ENCODE measurements around the gene ILKAP. TPM values are rescaled to one million over a fixed set of nuclear protein-coding genes. Genes with fewer than 3 reads are reported as not detected.
A peak's percentile ranks its signal among the peaks of the same experiment; 100 is the strongest.

ILKAP gene
- total RNA-seq, 1 donor from 2014 or later = 29.5 TPM

DNA sequence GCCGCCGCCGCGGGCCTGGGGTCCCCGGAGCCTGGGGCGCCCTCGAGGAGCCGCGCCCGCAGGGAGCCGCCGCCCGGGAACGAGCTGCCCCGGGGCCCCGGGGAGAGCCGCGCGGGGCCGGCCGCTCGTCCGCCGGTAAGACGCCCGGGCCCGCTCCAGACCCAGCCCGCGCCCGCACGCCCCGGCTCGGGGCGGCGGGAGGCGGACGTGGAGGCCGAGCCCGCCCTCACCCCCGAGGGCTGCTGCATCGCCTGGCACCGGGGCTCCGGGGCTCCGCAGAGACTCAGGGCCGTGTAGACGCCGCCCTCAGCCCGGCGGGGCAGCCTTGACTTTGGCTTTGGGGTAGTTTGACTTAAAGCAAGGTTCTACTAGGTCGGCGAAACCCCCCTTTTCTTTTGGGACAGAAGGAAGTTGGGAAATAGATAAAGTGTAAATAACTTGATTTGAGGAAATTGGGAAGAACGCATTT lies 44.4 kb downstream of the ILKAP start:
- peak overlapping the region; percentile 55 for H3K4me3 ChIP-seq (ENCODE audit: low read depth, low read length)
- no peaks in the 10 kb centered on the region for H3K36me3 ChIP-seq (ENCODE audit: control insufficient read depth, insufficient read depth, low read length)
- H3K27me3 ChIP-seq (ENCODE audit: control insufficient read depth, insufficient read depth, low read length) = no peaks in the 10 kb centered on the region
- DNase-seq (ENCODE audit: low read depth) = no peak
- TF ChIP-seq CTCF (IDR thresholded peaks at IDR 0.05; ENCODE audit: insufficient read depth, low read length, poor library complexity, severe bottlenecking) = no peak

- Histone ChIP-seq H3K27me3 (ENCODE audit: control insufficient read depth, insufficient read depth, low read length) (no peaks in the 10 kb centered on the region), H3K36me3 (ENCODE audit: control insufficient read depth, insufficient read depth, low read length) (no peaks in the 10 kb centered on the region), H3K4me3 (ENCODE audit: low read depth, low read length) (peak within 1 kb of the TSS; percentile 55)
- DNase-seq (ENCODE audit: low read depth) = no peak
- peak; percentile 18 for TF ChIP-seq CTCF (IDR thresholded peaks at IDR 0.05; ENCODE audit: insufficient read depth, low read length, poor library complexity, severe bottlenecking)
Observed at GRCh38 chr2:238158509-238159070, 44.9 kb downstream of the ILKAP start, which contains the start of gene ERFE. Gene ERFE (plus strand): TSS chr2:238158970. CDS start chr2:238159008, 38 bp downstream.

DNA sequence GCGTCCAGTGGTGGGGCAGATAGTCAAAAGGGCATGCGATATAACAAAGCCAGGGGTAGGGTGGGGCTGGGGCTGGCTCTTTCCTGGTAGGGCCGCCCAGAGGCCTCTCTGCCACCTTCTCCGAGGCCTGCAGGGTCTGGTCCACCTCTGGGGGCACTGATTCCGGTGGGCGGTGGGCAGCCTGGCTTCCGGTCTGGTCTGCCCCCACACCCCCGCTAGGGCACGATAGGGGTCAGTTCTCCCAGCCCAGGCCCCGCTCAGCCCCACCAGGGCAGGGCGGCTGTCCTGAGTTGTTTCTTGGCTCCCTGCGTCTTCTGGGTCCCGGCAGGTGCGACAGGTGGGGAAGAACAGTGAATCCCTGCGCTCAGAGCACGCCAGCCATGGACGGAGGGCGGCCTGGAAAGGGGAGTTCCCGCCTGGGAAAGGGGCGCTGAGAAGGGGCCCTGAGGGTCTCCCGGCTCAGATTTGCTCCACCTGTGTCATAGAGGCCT lies 45.4 kb downstream of the ILKAP start:
- Histone ChIP-seq H3K36me3 (ENCODE audit: control insufficient read depth, insufficient read depth, low read length) (no peaks in the 10 kb centered on the region), H3K4me3 (ENCODE audit: low read depth, low read length) (no peak overlapping the region), H3K27me3 (ENCODE audit: control insufficient read depth, insufficient read depth, low read length) (no peaks in the 10 kb centered on the region)
- DNase-seq (ENCODE audit: low read depth) = no peak
- TF ChIP-seq CTCF (IDR thresholded peaks at IDR 0.05; ENCODE audit: insufficient read depth, low read length, poor library complexity, severe bottlenecking) = no peak

DNA sequence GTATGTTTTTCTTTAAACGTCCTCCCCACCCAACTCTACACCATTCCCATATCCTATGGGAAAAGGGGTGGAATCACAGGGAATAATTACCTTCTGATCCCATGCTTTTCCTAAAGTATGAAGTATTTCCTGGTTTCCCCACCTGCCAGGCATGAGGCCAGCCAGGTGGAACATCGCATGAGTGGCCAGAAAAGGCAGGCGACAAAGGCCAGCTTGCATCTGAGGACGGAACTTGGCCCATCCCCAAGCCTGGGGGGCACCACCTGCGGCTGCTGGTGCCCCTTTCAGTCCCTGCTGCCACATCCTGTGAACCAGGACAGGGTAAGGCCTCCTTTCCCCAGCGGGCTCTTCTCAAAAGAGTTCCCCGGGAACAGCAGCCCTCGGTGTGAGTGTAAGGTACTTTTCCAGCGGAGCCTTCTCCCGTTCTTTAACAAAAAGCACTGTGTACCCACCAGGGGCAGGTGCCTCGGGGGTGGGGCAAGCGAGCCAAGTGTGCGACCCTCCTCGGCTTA lies 45.9 kb downstream of the ILKAP start:
- no peak overlapping the region for H3K4me3 ChIP-seq (ENCODE audit: low read depth, low read length)
- no peaks in the 10 kb centered on the region for H3K36me3 ChIP-seq (ENCODE audit: control insufficient read depth, insufficient read depth, low read length)
- TF ChIP-seq CTCF (IDR thresholded peaks at IDR 0.05; ENCODE audit: insufficient read depth, low read length, poor library complexity, severe bottlenecking) = no peak
- no peak for DNase-seq (ENCODE audit: low read depth)
- H3K27me3 ChIP-seq (ENCODE audit: control insufficient read depth, insufficient read depth, low read length) = no peaks in the 10 kb centered on the region

DNA sequence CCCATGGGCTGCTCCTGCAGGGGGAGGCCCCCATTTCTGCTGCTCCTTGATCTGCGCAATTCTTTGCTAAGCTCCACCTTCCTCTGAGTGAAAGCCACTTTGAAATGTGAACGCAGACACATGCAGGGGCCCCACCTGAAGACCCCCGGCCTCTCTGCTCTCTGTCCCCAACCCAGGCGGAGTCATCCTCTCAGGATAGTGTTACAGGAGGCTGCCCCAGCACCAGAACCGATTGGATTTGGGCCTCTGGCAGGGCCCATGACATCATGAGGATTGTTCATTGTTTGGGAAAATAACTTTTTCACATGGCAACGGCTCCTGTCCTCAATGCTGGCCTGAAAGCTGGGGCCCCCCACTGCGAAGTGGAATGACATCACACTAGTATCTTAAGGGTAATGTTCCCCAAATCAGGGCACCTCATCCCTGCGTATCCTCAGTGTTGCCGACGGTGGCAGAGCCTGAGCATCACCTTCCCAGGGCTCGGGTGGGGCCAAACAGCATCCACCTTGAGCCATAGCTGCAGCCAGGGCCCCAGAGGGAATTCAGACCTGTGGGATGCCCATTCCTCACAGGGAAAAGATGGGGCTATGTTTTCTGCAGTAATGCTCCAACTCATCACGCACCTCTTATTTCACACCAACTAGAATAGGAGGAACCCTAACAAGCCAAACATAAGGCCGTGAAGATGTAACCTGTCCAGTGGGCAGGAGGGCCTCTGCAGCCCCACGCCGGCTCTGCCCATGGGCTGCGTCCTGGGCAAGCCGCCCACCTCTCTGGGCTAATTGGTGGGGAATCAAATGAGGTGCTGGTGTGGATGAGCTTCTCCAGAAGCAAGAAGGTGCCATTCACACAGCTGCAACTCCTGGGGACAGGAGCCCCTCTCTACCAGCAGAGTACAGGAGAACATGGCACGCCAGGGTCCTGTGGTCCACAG lies 47.5 kb downstream of the ILKAP start:
- Histone ChIP-seq H3K4me3 (ENCODE audit: low read depth, low read length) (no peak overlapping the region), H3K27me3 (ENCODE audit: control insufficient read depth, insufficient read depth, low read length) (no peaks in the 10 kb centered on the region), H3K36me3 (ENCODE audit: control insufficient read depth, insufficient read depth, low read length) (no peaks in the 10 kb centered on the region)
- DNase-seq (ENCODE audit: low read depth) = no peak
- TF ChIP-seq CTCF (IDR thresholded peaks at IDR 0.05; ENCODE audit: insufficient read depth, low read length, poor library complexity, severe bottlenecking) = no peak

Measured in kidney epithelial cell (primary cell).